ENCODE results near the gene CFAP299.
"Not testable (repeated sequence)": the region's sequence is repeated elsewhere in the genome, so short reads cannot be mapped to it uniquely, and the experiment has no call there.

Gene CFAP299

DNA sequence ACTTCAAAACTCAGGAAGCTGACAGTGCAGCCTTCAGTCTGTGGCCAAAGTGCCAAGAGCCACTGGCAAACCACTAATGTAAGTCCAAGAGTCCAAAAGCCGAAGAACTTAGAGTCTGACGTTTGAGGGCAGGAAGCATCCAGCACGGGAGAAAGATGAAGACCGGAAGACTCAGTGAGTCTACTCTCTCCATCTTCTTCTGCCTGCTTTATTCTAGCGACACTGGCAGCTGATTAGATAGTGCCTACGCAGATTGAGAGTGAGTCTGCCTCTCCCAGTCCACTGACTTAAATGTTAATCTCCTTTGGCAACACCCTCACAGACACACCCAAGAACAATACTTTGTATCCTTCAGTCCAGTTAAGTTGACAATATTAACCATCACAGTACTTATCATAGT lies 414.0 kb downstream of the CFAP299 start:
- DNase-seq = not testable (repeated sequence)

GRCh38 chr4:80751200-80751599 lies 415.7 kb downstream of the CFAP299 start:
- DNase-seq = no peak

DNA sequence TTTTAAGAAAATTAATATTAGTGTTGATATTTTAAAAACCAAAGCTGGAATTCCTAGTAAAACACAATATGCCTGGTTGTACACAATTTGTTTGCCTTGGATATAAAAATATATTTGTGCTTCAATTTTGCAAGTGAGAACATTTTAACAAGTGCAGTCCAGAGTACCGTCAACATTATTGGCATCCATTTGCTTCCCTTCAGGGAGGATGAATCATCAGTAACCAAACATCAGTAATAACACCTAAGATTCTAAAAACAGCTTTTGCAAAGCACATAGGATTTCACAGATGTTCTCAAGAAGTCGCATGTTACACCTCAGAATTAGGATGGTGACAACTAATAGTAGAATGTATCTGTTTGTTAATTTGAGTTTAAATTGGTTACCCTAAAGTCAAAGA lies 432.4 kb downstream of the CFAP299 start:
- DNase-seq = no peak

- no peak for DNase-seq
Observed at GRCh38 chr4:80776168-80776567, 440.6 kb downstream of the CFAP299 start.

DNA sequence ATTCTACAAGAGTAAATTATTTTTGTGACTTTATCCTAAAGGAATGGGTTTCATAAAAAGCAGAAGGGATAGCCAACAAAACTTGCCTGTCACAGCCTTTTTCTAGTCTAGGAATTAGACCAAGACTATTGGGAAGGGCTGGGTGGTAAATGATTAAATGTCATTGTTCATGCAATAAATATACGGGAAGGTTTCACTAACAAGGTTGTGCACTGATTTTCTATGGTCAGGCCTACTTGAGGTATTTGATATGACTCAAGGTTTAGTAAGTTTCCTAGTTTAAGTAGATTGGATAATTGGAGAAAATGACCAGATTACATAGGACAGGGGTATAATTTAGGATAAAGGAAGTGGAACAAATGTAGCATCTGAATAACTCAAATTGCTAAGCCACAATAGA lies 445.9 kb downstream of the CFAP299 start:
- DNase-seq = no peak

DNA sequence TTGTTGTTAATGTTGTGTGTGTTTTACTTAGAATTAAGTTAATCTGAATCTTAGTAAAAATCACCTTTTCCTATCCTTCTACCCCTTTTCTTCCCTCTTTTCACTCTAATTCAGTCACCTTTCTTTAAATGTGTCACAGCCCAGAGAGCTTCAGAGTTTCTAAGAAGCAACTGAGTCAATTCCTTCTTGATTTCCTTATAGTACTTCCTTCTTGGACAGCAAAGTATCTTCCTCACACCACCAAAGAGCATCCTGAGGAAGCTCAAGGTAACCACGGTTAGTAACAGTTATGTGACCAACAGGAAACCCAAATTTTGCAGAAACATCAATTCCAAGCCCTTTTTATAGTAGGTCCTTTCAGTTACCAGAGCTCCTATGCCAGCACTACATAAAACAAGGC lies 451.8 kb downstream of the CFAP299 start:
- no peak for DNase-seq

- no peak for DNase-seq
Observed at GRCh38 chr4:80788798-80789197, 453.3 kb downstream of the CFAP299 start.

DNA sequence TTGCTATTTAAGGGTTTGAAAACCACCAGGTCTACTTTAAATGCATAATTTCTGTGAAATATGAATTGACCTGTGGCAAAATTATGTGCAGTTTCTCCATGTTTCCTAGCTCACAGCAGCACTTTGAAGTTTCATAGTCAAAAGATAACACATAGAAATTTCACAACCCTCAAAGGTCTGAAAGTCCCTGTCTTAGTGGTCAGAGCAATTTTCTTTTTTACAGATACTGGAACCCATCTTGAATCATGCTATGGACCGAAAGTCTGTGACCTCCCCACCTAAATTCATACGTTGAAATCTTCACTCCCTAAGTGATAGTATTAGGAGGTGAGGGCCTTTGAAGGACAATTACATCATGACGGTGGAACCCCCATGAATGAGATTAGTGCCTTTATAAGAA lies 454.6 kb downstream of the CFAP299 start:
- no peak for DNase-seq

DNA sequence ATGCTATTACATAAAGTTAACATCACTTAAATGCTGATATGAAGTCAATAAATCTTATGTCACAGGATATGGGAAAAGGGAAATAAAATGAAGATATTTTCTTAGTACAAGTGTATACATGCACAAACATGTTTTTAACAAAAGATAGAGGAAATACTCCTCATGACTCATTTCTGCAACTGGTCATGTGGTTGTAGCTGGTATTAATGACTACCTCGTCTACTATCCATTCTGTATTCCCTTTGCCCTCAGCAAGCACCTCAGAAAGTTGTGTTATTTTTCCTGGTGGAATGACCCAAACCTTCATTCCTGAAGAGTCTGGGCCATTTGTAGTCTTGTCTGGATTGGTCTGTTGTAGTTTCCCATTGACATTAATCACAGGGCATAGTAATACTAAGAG lies 458.1 kb downstream of the CFAP299 start:
- not testable (repeated sequence) for DNase-seq

DNA sequence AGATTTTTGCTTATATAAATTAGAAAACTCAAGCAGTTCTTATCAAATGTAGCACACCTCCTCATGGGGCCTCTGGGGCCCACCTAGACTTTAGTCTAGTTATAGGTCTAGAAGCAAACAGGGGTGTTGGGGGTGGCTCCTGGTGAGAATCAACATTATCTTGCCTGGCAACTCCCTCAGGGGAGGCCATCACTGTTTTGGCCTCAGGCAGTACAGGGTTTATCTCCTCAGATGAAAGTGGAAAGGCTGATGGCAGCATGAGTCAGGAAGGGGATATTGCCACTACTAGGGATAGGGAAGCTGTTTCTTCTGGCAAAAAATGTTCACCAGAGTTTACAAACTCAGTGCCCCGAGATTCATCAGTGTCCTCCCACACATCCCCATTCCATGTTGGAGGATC lies 462.6 kb downstream of the CFAP299 start:
- DNase-seq = no peak

DNA sequence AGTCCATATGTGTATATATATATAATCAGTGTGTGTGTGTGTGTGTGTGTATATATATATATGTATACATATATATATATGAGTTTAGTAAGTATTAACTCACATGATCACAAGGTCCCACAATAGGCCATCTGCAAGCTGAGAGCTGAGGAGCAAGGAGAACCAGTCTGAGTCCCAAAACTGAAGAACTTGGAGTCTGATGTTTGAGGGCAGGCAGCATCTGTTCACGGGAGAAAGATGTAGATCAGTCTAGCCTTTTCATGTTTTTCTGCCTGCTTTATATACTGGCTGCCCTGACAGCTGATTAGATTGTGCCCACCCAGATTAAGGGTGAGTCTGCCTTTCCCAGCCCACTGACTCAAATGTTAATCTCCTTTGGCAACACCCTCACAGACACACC lies 465.2 kb downstream of the CFAP299 start:
- DNase-seq = not testable (repeated sequence)

DNA sequence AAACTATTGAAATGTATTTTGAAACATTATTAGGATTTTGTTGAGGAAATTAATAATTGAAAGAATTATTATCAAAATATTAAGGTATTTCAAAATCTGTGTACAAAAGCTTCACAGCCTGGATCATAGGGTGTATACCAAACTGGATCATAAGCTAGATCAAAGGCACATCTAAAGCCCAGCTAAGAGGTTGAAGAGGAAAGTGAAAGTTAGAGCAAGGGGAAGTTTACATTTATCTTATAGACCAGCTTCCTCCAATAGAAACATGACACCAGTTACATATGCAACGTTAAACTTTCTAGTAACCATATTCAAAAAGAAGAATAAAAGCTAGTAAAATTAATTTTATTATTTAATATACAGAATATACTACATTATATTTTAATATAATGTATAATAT lies 467.8 kb downstream of the CFAP299 start:
- no peak for DNase-seq

DNA sequence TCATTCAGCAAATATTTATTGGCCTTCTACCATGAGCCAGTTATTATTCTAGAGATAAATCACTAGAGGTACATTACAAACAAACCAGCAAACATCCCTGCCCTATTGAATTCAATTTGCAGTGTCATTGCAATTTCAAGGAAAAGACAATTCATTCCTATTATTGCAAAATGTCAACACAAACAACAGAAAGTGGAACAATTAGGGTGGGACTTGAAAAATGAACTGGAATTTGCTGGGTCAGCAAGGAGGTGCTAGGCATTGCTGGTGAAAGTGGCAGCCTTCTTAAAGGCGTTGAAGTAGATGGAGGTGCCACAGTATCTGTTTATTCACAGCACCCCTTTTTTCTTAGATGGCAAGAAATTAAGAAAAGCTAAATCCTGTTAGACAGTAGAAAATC lies 470.9 kb downstream of the CFAP299 start:
- DNase-seq = no peak

DNA sequence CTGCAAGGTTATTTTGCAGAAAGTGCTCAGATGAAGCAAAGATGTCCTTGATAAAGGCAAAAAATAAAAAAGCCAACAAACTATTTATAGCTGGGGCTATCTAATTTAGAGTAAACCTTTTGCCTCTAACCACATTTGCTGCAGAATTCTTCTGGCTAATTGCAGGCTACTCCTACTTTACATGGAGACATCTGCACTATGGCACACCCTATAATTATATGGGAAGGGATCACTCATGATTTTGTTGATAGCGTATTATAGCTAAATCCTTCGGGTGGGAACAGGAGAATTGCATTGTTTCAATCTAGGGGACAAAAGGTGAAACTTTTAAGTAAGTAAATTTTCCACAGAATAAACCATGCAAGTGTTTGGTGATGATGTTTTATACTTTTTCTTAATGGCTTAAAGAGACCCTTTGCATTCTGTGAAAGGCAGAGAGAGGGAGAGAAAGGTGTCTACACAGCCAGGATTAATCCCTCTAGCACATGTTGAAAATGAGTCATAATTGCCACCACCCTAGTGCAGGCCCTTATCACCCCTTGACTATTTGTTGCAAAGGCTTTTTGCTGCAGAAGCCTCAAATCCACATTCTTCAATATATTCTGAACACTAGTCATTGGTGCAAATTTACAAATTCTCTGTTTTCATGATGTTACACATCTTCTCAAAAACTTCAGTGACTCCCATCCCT lies 473.7 kb downstream of the CFAP299 start:
- no peak for DNase-seq

GRCh38 chr4:80811406-80811805 lies 475.9 kb downstream of the CFAP299 start:
- DNase-seq = no peak

- no peak for DNase-seq
Observed at GRCh38 chr4:80812145-80812544, 476.6 kb downstream of the CFAP299 start.

GRCh38 chr4:80814266-80814665 lies 478.7 kb downstream of the CFAP299 start:
- no peak for DNase-seq

DNA sequence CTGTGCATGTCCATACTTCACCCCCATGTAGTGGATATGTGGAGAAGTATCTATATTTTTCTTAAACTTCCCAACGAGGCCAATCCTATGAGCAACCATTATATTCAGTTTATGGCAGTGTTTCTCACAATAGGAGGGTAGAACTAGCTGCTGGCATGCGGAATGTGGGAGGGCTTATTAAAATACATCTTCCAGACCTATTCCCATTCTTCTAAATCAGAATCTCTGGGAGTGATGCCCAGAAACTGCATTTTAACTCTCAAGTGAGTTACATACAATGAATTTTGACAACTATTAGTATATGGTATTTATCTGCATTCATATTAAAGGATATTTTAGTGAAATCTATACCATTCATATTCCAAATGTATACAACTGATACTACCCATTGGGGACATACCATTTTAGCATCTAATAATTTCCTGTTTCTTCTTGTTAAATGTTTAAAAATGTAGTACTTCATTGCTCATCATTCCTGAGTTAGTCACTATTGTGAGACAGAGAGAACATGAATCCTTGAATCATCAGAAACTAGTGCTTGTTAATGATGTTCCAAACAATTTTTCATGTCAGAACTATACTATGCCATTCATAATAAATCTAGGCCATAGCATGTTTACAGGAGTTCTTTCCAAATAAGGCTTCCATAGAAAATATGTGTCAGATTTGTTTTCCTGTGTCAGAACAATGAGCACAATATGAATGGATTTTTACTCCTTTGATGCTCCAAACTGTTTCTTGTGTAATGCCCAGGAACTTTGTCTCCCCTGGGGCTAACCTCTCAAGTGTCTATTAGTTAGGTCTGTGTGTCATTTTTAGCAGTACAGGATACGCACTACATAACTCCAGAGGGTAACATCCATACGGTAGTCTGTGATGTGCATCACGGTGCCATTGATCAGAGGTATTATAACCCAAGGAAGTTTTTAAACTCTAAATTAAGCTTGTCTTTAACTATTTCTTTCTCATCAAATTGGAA lies 496.1 kb downstream of the CFAP299 start:
- no peak for DNase-seq

GRCh38 chr4:80839281-80839680 lies 503.8 kb downstream of the CFAP299 start:
- no peak for DNase-seq

DNA sequence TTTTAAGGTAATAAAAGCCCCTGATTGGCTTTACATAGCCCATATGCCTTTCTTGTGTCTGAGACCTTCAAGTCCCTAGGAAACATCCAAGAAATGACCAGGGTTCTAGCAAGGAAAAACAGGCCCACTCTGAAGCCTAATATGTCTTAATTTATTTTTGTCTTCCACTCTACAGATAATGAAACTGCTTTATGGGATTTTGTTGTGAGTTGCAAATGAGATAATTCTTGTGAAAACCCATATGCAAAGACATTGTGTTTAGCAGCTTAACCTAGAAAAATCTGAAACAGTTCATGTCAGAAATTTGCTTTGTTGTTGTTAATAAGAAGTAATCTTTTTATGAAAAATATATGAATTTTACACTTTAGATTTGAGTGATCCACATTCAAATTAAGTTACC lies 504.3 kb downstream of the CFAP299 start:
- no peak for DNase-seq

DNA sequence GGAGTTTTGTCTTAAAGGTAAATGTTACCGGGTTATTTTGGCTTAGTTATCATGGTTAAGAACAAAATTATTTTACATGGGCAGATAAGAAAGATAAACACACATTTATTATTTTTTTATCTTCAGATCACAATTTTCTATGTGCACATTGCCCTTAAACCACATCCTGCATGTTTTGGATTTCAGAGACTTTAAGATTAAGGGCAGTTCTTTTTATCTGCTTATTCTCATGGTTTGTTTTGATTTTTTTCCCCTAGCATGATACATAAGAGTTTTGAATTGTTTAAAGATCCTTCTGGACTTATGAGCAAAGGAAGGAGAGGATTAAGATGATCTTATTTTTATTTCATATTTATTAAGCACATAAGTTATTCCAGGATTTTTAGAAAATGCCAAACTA lies 504.9 kb downstream of the CFAP299 start:
- no peak for DNase-seq

GRCh38 chr4:80841587-80842281 lies 506.2 kb downstream of the CFAP299 start:
- no peak for DNase-seq

GRCh38 chr4:80846210-80846609 lies 510.7 kb downstream of the CFAP299 start:
- no peak for DNase-seq

- no peak for DNase-seq
Observed at GRCh38 chr4:80852061-80852460, 516.5 kb downstream of the CFAP299 start.

Measured in SHP77 treated with DMSO at 0.1 percent for 48 hours (cell line).